Breast epithelium (tissue), 3 donors: Measurements from ENCODE around the gene GALNTL6.

Source experiments
- POLR2A ChIP-seq: fragments of 450-650 bp; IDR thresholded peaks from one replicate; pipeline ENCODE4 v1.6.1; 2016; ENCODE audit warnings: antibody characterized with exemption, mild to moderate bottlenecking, moderate library complexity
- POLR2AphosphoS5 ChIP-seq, 3 donors: sonication (generic); formaldehyde crosslinking; IDR thresholded peaks; one replicate each; pipeline ENCODE4 v1.6.1; 2017; ENCODE audit warnings: antibody characterized with exemption in 3 of 3
- TF ChIP-seq, protein P1 (sequence below), 3 donors: fragments of 450-650 bp; IDR thresholded peaks; one replicate each; pipeline ENCODE4 v1.5.1; 2016 to 2017; ENCODE audit warnings: antibody characterized with exemption in 3 of 3, mild to moderate bottlenecking in 3 of 3, moderate library complexity in 3 of 3

DNA sequence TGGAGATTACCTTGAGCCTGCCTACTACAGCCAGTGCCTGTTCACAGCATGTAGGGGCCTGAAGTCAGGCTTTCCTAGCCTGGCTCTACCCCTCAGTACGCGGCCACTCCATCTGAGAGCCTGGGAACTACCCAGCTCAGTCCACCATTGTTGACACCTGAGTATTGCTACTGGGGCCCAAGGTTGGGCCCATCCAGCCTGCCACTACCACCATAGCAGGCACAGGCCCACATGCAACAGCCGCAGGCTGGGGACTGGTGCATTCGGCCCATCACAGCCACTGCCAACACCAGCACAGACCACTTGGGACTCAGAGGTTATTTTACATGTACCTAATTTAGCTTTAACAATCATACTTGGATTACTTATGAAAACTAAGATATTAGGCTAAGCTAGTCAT is 314.0 kb downstream of the GALNTL6 start:
- TF ChIP-seq POLR2AphosphoS5 (IDR thresholded peaks at IDR 0.05) (no peak), POLR2A (no peak)
- TF ChIP-seq, protein P1, sequence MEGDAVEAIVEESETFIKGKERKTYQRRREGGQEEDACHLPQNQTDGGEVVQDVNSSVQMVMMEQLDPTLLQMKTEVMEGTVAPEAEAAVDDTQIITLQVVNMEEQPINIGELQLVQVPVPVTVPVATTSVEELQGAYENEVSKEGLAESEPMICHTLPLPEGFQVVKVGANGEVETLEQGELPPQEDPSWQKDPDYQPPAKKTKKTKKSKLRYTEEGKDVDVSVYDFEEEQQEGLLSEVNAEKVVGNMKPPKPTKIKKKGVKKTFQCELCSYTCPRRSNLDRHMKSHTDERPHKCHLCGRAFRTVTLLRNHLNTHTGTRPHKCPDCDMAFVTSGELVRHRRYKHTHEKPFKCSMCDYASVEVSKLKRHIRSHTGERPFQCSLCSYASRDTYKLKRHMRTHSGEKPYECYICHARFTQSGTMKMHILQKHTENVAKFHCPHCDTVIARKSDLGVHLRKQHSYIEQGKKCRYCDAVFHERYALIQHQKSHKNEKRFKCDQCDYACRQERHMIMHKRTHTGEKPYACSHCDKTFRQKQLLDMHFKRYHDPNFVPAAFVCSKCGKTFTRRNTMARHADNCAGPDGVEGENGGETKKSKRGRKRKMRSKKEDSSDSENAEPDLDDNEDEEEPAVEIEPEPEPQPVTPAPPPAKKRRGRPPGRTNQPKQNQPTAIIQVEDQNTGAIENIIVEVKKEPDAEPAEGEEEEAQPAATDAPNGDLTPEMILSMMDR (IDR thresholded peaks at IDR 0.05) = no peak
